Gastroesophageal sphincter (tissue), 4 donors: ENCODE results near the gene LTBR. TPM values are rescaled to one million over a fixed set of nuclear protein-coding genes. Genes with fewer than 3 reads are reported as not detected.

Source experiments
- ATAC-seq: fragments of 150-250 bp; one replicate; pipeline ENCODE4 v1.9.1; 2016; ENCODE audit warnings: mild to moderate bottlenecking, moderate library complexity
- H3K27ac ChIP-seq, 4 donors: fragments of 200-600 bp; sonication (generic) in 3 of 4; 1 replicate in 3 of 4; 2 replicates in 1 of 4; pipeline ENCODE4 v1.5.1; 2016 to 2019
- H3K27me3 ChIP-seq: fragments of 200-600 bp; sonication (generic); one replicate; pipeline ENCODE4 v1.5.1; 2019
- H3K36me3 ChIP-seq, 2 donors: fragments of 200-600 bp; sonication (generic); one replicate each; pipeline ENCODE4 v1.5.1; 2019; ENCODE audit warnings: control low read depth in 1 of 2
- H3K4me1 ChIP-seq, 3 donors: fragments of 200-600 bp; sonication (generic); 1 replicate in 2 of 3; 2 replicates in 1 of 3; pipeline ENCODE4 v1.5.1; 2016 to 2019; ENCODE audit warnings: control low read depth in 2 of 3
- H3K4me3 ChIP-seq, 2 donors: fragments of 200-600 bp; sonication (generic); one replicate each; pipeline ENCODE4 v1.5.1; 2019; ENCODE audit warnings: mild to moderate bottlenecking in 1 of 2, moderate library complexity in 1 of 2
- H3K9me3 ChIP-seq, 3 donors: fragments of 200-600 bp; sonication (generic); one replicate each; pipeline ENCODE4 v1.5.1; 2017 to 2019; ENCODE audit warnings: control low read depth in 2 of 3
- CTCF ChIP-seq, 4 experiments: fragments of 200-600 bp in 2 of 4; fragments of 450-650 bp in 2 of 4; sonication (generic) in 1 of 4; IDR thresholded peaks; one replicate each; pipeline ENCODE4 v1.5.1; 2017 to 2019; ENCODE audit warnings: antibody characterized with exemption in 4 of 4, mild to moderate bottlenecking in 2 of 4, moderate library complexity in 2 of 4
- EP300 ChIP-seq: sonication (generic); formaldehyde crosslinking; IDR thresholded peaks from one replicate; pipeline ENCODE4 v1.6.1; 2017; ENCODE audit warnings: antibody characterized with exemption, mild to moderate bottlenecking
- POLR2A ChIP-seq, 2 donors: fragments of 450-650 bp; IDR thresholded peaks; one replicate each; pipeline ENCODE4 v1.6.1; 2017; ENCODE audit warnings: antibody characterized with exemption in 2 of 2, mild to moderate bottlenecking in 2 of 2, moderate library complexity in 1 of 2
- POLR2AphosphoS5 ChIP-seq: sonication (generic); formaldehyde crosslinking; IDR thresholded peaks from one replicate; pipeline ENCODE4 v1.6.1; 2017; ENCODE audit warnings: antibody characterized with exemption
- WGBS, 2 donors: methylation state at CpG; one replicate each; pipeline ENCODE4 v1.1.5; 2018; ENCODE audit warnings: low coverage in 1 of 2; 5-methylcytosine and 5-hydroxymethylcytosine counted together
- total RNA-seq, 4 donors: library from RNA; depleted of rRNA; stranded (reverse); fragments of >200 nt; gene quantifications; one replicate each; pipeline ENCODE4 v1.1.0, GENCODE V29; 2016

LTBR gene
- total RNA-seq, 4 donors from 2014 or later, result 86.5 to 139 (median 119) TPM

- peak overlapping the region; percentile 80 to 93 for H3K4me3 ChIP-seq
- H3K27ac ChIP-seq, result peak overlapping the region; percentile 96 to 98 (median 97)
- TF ChIP-seq POLR2AphosphoS5 (peak; percentile 82), EP300 (no peak), POLR2A (IDR thresholded peaks at IDR 0.05) (peak in 1 of 2 donors; percentile 34)
- no peaks in the 10 kb centered on the region for H3K9me3 ChIP-seq
- peaks cover 7 to 81% (median 39%) of the 10 kb centered on the region in 3 donors for H3K4me1 ChIP-seq
- whole genome bisulfite sequencing, 2 donors, result 0 to 2% methylated on average over 9 of the region's 9 CpGs
- H3K36me3 ChIP-seq, result no peaks in the 10 kb centered on the region
- ATAC-seq, result no peak
- H3K27me3 ChIP-seq, result no peaks in the 10 kb centered on the region
These were observed 43.8 kb upstream of the LTBR start for GRCh38 chr12:6340032-6340638.

GRCh38 chr12:6340745-6341416, 43.1 kb upstream of the LTBR start:
- no peak for ATAC-seq

GRCh38 chr12:6341417-6342139, 42.4 kb upstream of the LTBR start, which contains the start of gene TNFRSF1A:
Gene TNFRSF1A, minus strand, starts transcription at chr12:6342076. Its CDS starts 262 bp downstream, at chr12:6341814.
- Histone ChIP-seq H3K4me3 (peak within 1 kb of the TSS; percentile 80 to 93), H3K9me3 (no peaks in the 10 kb centered on the region), H3K27me3 (no peaks in the 10 kb centered on the region), H3K27ac (peak within 1 kb of the TSS; percentile 96 to 98 (median 97)), H3K4me1 (peaks cover 7 to 81% (median 42%) of the 10 kb centered on the region in 3 donors), H3K36me3 (no peaks in the 10 kb centered on the region)
- WGBS, 2 donors, result 0% methylated on average over 5 of the region's 21 CpGs; no CpG with 5 or more reads in 1 of the 2 donors
- TF ChIP-seq EP300 (no peak), CTCF (IDR thresholded peaks at IDR 0.05) (no peak), POLR2AphosphoS5 (peak; percentile 79), POLR2A (IDR thresholded peaks at IDR 0.05) (peak in 1 of 2 donors; percentile 44)
- ATAC-seq, result peak; percentile 87

More at GRCh38 chr12:6340745-6341416, 43.1 kb upstream of the LTBR start:
- peak overlapping the region; percentile 96 to 98 (median 97) for H3K27ac ChIP-seq
- WGBS, 2 donors, result 1% methylated on average over 8 to 14 of the region's 15 CpGs
- H3K4me1 ChIP-seq, result peaks cover 7 to 81% (median 38%) of the 10 kb centered on the region in 3 donors
- TF ChIP-seq EP300, result no peak
- no peak for TF ChIP-seq POLR2A (IDR thresholded peaks at IDR 0.05)
- no peak for TF ChIP-seq CTCF (IDR thresholded peaks at IDR 0.05)
- no peak for TF ChIP-seq POLR2AphosphoS5
- peak overlapping the region; percentile 80 to 93 for H3K4me3 ChIP-seq
- H3K36me3 ChIP-seq, result no peaks in the 10 kb centered on the region
- no peaks in the 10 kb centered on the region for H3K9me3 ChIP-seq
- H3K27me3 ChIP-seq, result no peaks in the 10 kb centered on the region

- no peaks in the 10 kb centered on the region for H3K36me3 ChIP-seq
- no peak for ATAC-seq
- 21 to 47% methylated on average over 3 to 7 of the region's 7 CpGs for WGBS, 2 donors
- no peaks in the 10 kb centered on the region for H3K9me3 ChIP-seq
- no peak for TF ChIP-seq POLR2A (IDR thresholded peaks at IDR 0.05)
- no peak for TF ChIP-seq POLR2AphosphoS5
- no peak for TF ChIP-seq EP300
- no peak for TF ChIP-seq CTCF (IDR thresholded peaks at IDR 0.05)
- peak overlapping the region; percentile 96 to 98 (median 97) for H3K27ac ChIP-seq
- peaks cover 5 to 81% (median 37%) of the 10 kb centered on the region in 3 donors for H3K4me1 ChIP-seq
- no peaks in the 10 kb centered on the region for H3K27me3 ChIP-seq
- peak overlapping the region; percentile 80 to 93 for H3K4me3 ChIP-seq
These were observed 41.6 kb upstream of the LTBR start for GRCh38 chr12:6342140-6342889.
